OCI-M2 (cell line): Measurements from ENCODE around the gene MRAP2.

ENCODE experiments used
- DNase-seq: peaks from one replicate; lab custom pipeline; 2025; ENCODE audit not compliant: unreplicated experiment; lab: John Stamatoyannopoulos, UW

MRAP2 gene

GRCh38 chr6:84033523-84034451, at the start of gene MRAP2:
MRAP2 (plus strand) TSS chr6:84033772; CDS start chr6:84055319, 21,547 bp downstream.
- DNase-seq: no peak

- no peak for DNase-seq
These were observed 49.2 kb upstream of the MRAP2 start for GRCh38 chr6:83984411-83984810.

GRCh38 chr6:83985308-83985713, 48.3 kb upstream of the MRAP2 start:
- no peak for DNase-seq

GRCh38 chr6:83985715-83986114, 47.9 kb upstream of the MRAP2 start:
- DNase-seq: no peak

GRCh38 chr6:83998021-83998584, 35.5 kb upstream of the MRAP2 start:
- no peak for DNase-seq

- no peak for DNase-seq
These were observed 32.5 kb upstream of the MRAP2 start for GRCh38 chr6:84001119-84001518.

- no peak for DNase-seq
These were observed 31.3 kb upstream of the MRAP2 start for GRCh38 chr6:84002226-84002625.

GRCh38 chr6:84003131-84003530, 30.4 kb upstream of the MRAP2 start:
- no peak for DNase-seq

- no peak for DNase-seq
These were observed 29.9 kb upstream of the MRAP2 start for GRCh38 chr6:84003654-84004053.

- no peak for DNase-seq
These were observed 25.7 kb upstream of the MRAP2 start for GRCh38 chr6:84007871-84008270.

GRCh38 chr6:84013354-84013753, 20.2 kb upstream of the MRAP2 start:
- no peak for DNase-seq

GRCh38 chr6:84013931-84014330, 19.6 kb upstream of the MRAP2 start:
- no peak for DNase-seq

- no peak for DNase-seq
These were observed 17.5 kb upstream of the MRAP2 start for GRCh38 chr6:84016029-84016428.

GRCh38 chr6:84017709-84018452, 15.7 kb upstream of the MRAP2 start:
- no peak for DNase-seq

GRCh38 chr6:84018453-84019061, 15.0 kb upstream of the MRAP2 start:
- DNase-seq: no peak

- no peak for DNase-seq
These were observed 14.3 kb upstream of the MRAP2 start for GRCh38 chr6:84019141-84019841.

GRCh38 chr6:84019842-84020211, 13.7 kb upstream of the MRAP2 start:
- no peak for DNase-seq

- no peak for DNase-seq
These were observed 11.9 kb upstream of the MRAP2 start for GRCh38 chr6:84021625-84022024.

GRCh38 chr6:84026721-84027164, 6.8 kb upstream of the MRAP2 start:
- no peak for DNase-seq

GRCh38 chr6:84027340-84028181, 6.0 kb upstream of the MRAP2 start:
- no peak for DNase-seq
